Smooth muscle cell (in vitro differentiated cells): ENCODE measurements around the gene PIK3IP1. TPM values are rescaled to one million over a fixed set of nuclear protein-coding genes. Genes with fewer than 3 reads are reported as not detected.
"Not testable (repeated sequence)": the region's sequence is repeated elsewhere in the genome, so short reads cannot be mapped to it uniquely, and the experiment has no call there.

Experiments used
- DNase-seq: peaks from one replicate; lab custom pipeline; 2025; ENCODE audit not compliant: unreplicated experiment; lab: John Stamatoyannopoulos, UW
- H2AFZ ChIP-seq: fragments of 200-600 bp; sonication (generic); 2 replicates; pipeline ENCODE4 v1.6.0; 2016; ENCODE audit warnings: antibody characterized with exemption, low read depth, mild to moderate bottlenecking
- H3F3A ChIP-seq: fragments of 200-600 bp; sonication (generic); 2 replicates; pipeline ENCODE4 v1.6.0; 2017; ENCODE audit warnings: antibody characterized with exemption, low read depth
- H3K27ac ChIP-seq: fragments of 200-600 bp; sonication (generic); 2 replicates; pipeline ENCODE4 v1.5.1; 2016; ENCODE audit warnings: low read depth, mild to moderate bottlenecking
- H3K27me3 ChIP-seq: fragments of 200-600 bp; sonication (generic); 2 replicates; pipeline ENCODE4 v1.6.1; 2016; ENCODE audit warnings: low read depth, mild to moderate bottlenecking
- H3K36me3 ChIP-seq: fragments of 200-600 bp; sonication (generic); 2 replicates; pipeline ENCODE4 v1.5.1; 2016; ENCODE audit warnings: low read depth
- H3K4me1 ChIP-seq: fragments of 200-600 bp; sonication (generic); 2 replicates; pipeline ENCODE4 v1.5.1; 2016; ENCODE audit warnings: low read depth
- H3K4me2 ChIP-seq: fragments of 200-600 bp; sonication (generic); 2 replicates; pipeline ENCODE4 v1.6.0; 2016; ENCODE audit warnings: mild to moderate bottlenecking
- H3K4me3 ChIP-seq: fragments of 200-600 bp; sonication (generic); 2 replicates; pipeline ENCODE4 v1.5.1; 2016; ENCODE audit warnings: mild to moderate bottlenecking
- H3K79me2 ChIP-seq: fragments of 200-600 bp; sonication (generic); 2 replicates; pipeline ENCODE4 v1.6.0; 2016; ENCODE audit warnings: low read depth, mild to moderate bottlenecking
- H3K9ac ChIP-seq: fragments of 200-600 bp; sonication (generic); 2 replicates; pipeline ENCODE4 v1.6.0; 2016; ENCODE audit warnings: low read depth
- H3K9me3 ChIP-seq: fragments of 200-600 bp; sonication (generic); replicated peaks from 2 replicates; pipeline ENCODE4 v1.5.1; 2016; ENCODE audit warnings: low read depth
- H4K20me1 ChIP-seq: fragments of 200-600 bp; sonication (generic); 2 replicates; pipeline ENCODE4 v1.6.0; 2016; ENCODE audit warnings: low read depth
- CTCF ChIP-seq: fragments of 200-600 bp; sonication (generic); IDR thresholded peaks from 2 replicates; pipeline ENCODE4 v1.5.1; 2017; ENCODE audit warnings: borderline replicate concordance, mild to moderate bottlenecking, antibody characterized with exemption; ENCODE audit not compliant: insufficient read depth, poor library complexity, severe bottlenecking
- WGBS: methylation state at CpG from one replicate; pipeline ENCODE4 v1.1.7; 2016; ENCODE audit warnings: low lambda C conversion rate; 5-methylcytosine and 5-hydroxymethylcytosine counted together
- polyA plus RNA-seq: library from polyadenylated mRNA; unstranded; fragments of >200 nt; fragmentation: Nextera tagmentation; extraction: Ambion mirVana; gene quantifications from 2 replicates; pipeline ENCODE4 v1.2.1, GENCODE V29; 2016
- total RNA-seq: library from RNA; depleted of rRNA; stranded (reverse); fragments of >200 nt; gene quantifications from 2 replicates; pipeline ENCODE4 v1.2.3, GENCODE V29; 2014

The PIK3IP1 gene
- total and polyA plus RNA-seq, 2 experiments from 2014 or later, result 16.9 to 20.2 TPM

- H3K36me3 ChIP-seq, result no peaks in the 10 kb centered on the region
- WGBS, result 97% methylated on average over 8 of the region's 8 CpGs
Measured at GRCh38 chr22:31323578-31324550, 31.6 kb upstream of the PIK3IP1 start.

GRCh38 chr22:31321421-31321820, 29.1 kb upstream of the PIK3IP1 start:
- Histone ChIP-seq H3K9ac (no peak overlapping the region), H3K27me3 (no peaks in the 10 kb centered on the region), H3K79me2 (no peaks in the 10 kb centered on the region), H3K4me3 (no peak overlapping the region), H3K9me3 (no peaks in the 10 kb centered on the region), H2AFZ (no peak overlapping the region), H3K4me1 (no peaks in the 10 kb centered on the region), H3K4me2 (no peak overlapping the region), H3K36me3 (no peaks in the 10 kb centered on the region), H4K20me1 (no peaks in the 10 kb centered on the region), H3K27ac (no peak overlapping the region), H3F3A (no peaks in the 10 kb centered on the region)
- WGBS, result 85% methylated on average over 4 of the region's 4 CpGs
- no peak for TF ChIP-seq CTCF
- no peak for DNase-seq

More at GRCh38 chr22:31323578-31324550, 31.6 kb upstream of the PIK3IP1 start:
- Histone ChIP-seq H3K9ac (no peak overlapping the region), H4K20me1 (peaks cover 16% of the 10 kb centered on the region), H3K4me1 (no peaks in the 10 kb centered on the region), H3K79me2 (no peaks in the 10 kb centered on the region), H3K9me3 (no peaks in the 10 kb centered on the region), H3K4me2 (no peak overlapping the region), H3K4me3 (no peak overlapping the region), H3F3A (no peaks in the 10 kb centered on the region), H2AFZ (no peak overlapping the region), H3K27me3 (no peaks in the 10 kb centered on the region), H3K27ac (no peak overlapping the region)
- no peak for TF ChIP-seq CTCF
- no peak for DNase-seq

- H3F3A ChIP-seq, H3K4me2 ChIP-seq, H3K27me3 ChIP-seq, H3K4me1 ChIP-seq, H3K9me3 ChIP-seq, H3K27ac ChIP-seq, H3K36me3 ChIP-seq, DNase-seq, H4K20me1 ChIP-seq, H3K79me2 ChIP-seq, H2AFZ ChIP-seq, H3K4me3 ChIP-seq, H3K9ac ChIP-seq: not testable (repeated sequence)
- WGBS, result 96% methylated on average over 1 of the region's 1 CpG
Measured at GRCh38 chr22:31314220-31314619, 21.9 kb upstream of the PIK3IP1 start.

- no peaks in the 10 kb centered on the region for H3F3A ChIP-seq
- WGBS, result 58% methylated on average over 6 of the region's 6 CpGs
- peak; percentile 2 for DNase-seq
- H4K20me1 ChIP-seq, result no peaks in the 10 kb centered on the region
- peak; percentile 89 for TF ChIP-seq CTCF
- no peaks in the 10 kb centered on the region for H3K36me3 ChIP-seq
- peak overlapping the region; percentile 30 for H2AFZ ChIP-seq
- no peak overlapping the region for H3K4me3 ChIP-seq
- no peak overlapping the region for H3K4me2 ChIP-seq
- no peak overlapping the region for H3K9ac ChIP-seq
- H3K4me1 ChIP-seq, result no peaks in the 10 kb centered on the region
- no peaks in the 10 kb centered on the region for H3K79me2 ChIP-seq
- H3K27ac ChIP-seq, result no peak overlapping the region
- H3K27me3 ChIP-seq, result no peaks in the 10 kb centered on the region
- no peaks in the 10 kb centered on the region for H3K9me3 ChIP-seq
Measured at GRCh38 chr22:31313366-31314147, 21.3 kb upstream of the PIK3IP1 start.
